HG03196 (cell line): Measurements from ENCODE around the gene ZMYND11.
"Not testable (repeated sequence)": the region's sequence is repeated elsewhere in the genome, so short reads cannot be mapped to it uniquely, and the experiment has no call there.

Experiments used
- ATAC-seq: cut with Tn5 transposase; IDR thresholded peaks from one replicate; pipeline ENCODE4 v1.9.1; 2021; ENCODE audit not compliant: unreplicated experiment

The ZMYND11 gene

DNA sequence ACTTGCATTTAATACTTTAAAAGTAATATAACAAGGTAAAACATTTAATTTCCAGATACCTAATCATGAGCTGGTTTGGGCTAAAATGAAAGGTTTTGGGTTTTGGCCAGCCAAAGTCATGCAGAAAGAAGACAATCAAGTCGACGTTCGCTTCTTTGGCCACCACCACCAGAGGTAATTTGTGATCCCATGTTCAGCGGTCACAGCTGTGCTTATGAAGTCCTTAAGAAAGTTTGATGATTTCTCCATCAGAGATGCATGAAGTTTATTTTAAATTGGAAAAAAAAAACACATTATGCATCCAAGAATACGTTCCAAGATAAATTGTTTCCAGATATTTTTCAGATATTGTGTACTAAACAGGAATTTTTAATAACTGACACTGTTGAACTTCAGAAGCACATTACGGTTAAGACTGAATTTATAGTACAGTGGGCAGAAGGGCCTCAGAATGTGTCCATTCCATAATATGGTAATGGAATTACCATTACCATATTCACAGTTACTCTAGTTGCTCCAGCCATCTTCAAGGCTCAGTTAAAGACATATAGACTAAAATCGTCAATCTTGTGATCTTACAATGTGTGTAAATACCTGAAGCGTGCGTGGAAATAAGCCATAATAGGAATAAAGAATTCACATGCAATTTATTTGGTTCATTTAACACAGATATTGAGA is 106.8 kb downstream of the ZMYND11 start:
- no peak for ATAC-seq

- no peak for ATAC-seq
Measured at GRCh38 chr10:244227-244626, 109.0 kb downstream of the ZMYND11 start.

DNA sequence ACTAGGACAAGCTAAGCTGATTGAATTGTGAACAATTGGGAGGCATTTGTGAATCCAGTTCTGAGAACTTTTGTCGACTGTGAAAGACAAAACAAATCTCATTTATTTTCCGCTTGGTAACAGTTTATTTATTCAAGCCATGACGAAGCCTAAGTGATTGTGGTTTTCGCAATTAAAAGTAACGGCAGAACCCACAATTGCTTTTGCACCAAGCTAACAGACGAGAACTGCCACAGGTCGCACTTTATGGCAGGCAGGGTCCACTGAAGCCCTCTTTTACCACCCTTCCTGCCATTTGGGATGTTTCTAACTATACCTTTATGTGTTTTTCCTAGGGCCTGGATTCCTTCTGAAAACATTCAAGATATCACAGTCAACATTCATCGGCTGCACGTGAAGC is 111.2 kb downstream of the ZMYND11 start:
- ATAC-seq = no peak

- ATAC-seq = no peak
Measured at GRCh38 chr10:247480-247879, 112.2 kb downstream of the ZMYND11 start.

DNA sequence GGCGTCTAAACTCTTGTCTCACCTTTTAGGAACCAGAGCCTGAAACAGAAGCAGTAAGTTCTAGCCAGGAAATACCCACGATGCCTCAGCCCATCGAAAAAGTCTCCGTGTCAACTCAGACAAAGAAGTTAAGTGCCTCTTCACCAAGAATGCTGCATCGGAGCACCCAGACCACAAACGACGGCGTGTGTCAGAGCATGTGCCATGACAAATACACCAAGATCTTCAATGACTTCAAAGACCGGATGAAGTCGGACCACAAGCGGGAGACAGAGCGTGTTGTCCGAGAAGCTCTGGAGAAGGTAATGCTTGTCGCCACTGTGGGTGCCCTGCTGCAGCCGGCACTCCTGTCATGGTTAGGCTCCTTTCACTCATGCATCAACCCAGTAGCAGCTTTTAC is 113.1 kb downstream of the ZMYND11 start:
- ATAC-seq = no peak

DNA sequence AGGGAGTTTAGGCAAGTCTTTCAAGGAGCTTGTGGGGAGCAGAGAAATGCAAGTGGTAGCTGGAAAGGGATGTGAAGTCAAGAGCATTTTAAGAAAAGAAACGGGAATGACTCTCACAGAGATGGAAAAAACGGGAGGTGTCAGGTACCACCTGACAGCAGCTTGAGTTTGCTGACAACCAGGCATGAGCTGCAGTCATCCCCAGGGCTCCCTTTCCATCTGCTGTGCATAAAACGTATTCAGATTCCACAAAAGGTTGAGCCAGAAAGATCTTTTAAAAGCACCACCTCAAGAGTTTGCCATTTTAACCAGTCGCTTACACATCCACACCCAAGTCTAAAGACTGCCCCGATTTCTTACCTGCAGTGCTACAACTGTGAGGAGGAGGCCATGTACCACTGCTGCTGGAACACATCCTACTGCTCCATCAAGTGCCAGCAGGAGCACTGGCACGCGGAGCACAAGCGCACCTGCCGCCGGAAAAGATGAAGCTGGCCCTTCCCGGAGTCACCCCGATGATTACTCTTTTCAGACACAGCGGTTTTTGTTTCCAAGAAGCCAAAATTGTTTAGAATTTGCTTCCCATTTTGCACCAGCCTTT is 116.8 kb downstream of the ZMYND11 start:
- ATAC-seq = no peak

DNA sequence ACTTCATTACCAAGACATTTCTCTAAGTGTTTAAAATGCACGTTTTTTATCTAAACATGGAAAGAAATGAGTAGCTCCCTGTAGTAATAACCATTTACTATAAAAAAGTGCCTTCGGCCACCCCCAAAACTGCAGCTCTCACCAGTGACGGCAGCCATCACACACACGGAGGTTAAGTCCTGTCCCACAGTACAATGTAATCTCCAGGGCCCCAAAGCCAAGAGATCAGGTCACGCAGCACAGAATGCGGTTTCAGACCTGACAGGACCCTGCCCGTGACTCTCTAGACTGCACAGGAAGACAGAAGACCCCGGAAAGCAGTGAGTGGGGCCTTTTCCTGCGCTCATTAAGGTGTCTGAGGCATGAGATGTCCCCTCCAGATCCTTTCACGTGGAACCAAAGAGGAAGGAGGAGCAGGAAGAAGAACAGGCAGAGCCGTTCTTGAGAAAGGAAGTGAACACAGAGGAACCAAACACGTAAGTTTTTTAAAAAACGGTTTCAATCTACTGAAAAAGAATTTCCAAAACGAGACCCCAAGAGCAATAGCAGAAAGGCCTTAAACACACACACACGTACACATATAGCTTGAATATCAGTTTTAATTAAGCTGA is 125.7 kb downstream of the ZMYND11 start:
- ATAC-seq = no peak

DNA sequence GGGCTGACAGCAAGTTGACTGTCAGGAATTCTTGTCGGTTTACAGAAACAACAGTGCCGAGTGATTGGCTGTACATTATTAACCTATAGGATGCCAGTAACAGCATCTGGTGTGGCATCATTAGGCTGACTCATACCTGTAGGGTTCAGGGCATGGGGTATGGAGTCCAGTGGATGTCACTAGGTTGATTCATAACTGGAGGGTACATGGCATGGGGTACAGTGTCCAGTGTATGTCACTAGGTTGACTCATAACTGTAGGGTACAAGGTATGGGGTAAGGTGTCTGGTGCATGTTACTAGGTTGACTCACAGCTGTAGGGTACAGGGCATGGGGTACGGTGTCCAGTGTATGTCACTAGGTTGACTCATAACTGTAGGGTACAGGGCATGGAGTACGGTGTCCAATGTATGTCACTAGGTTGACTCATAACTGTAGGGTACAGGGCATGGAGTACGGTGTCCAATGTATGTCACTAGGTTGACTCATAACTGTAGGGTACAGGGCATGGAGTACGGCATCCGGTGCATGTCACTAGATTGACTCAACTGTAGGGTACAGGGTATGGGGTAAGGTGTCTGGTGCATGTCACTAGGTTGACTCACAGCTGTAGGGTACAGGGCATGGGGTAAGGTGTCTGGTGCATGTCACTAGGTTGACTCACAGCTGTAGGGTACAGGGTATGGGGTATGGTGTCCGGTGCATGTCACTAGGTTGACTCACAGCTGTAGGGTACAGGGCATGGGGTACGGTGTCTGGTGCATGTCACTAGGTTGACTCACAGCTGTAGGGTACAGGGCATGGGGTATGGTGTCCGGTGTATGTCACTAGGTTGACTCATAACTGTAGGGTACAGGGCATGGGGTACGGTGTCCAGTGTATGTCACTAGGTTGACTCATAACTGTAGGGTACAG is 129.2 kb downstream of the ZMYND11 start:
- ATAC-seq = not testable (repeated sequence)

- not testable (repeated sequence) for ATAC-seq
Measured at GRCh38 chr10:265074-265440, 129.8 kb downstream of the ZMYND11 start.

DNA sequence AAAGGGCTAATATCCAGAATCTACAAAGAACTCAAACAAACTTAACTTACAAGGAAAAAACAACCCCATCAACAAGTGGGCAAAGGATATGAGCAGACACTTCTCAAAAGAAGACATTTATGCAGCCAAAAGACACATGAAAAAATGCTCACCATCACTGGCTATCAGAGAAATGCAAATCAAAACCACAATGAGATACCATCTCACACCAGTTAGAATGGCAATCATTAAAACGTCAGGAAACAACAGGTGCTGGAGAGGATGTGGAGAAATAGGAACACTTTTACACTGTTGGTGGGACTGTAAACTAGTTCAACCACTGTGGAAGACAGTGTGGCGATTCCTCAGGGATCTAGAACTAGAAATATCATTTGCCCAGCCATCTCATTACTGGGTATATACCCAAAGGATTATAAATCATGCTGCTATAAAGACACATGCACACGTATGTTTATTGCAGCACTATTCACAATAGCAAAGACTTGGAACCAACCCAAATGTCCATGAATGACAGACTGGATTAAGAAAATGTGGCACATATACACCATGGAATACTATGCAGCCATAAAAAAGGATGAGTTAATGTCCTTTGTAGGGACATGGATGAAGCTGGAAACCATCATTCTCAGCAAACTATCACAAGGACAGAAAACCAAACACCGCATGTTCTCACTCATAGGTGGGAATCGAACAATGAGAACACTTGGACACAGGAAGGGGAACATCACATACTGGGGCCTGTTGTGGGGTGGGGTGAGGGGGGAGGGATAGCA is 130.7 kb downstream of the ZMYND11 start:
- ATAC-seq = not testable (repeated sequence)

DNA sequence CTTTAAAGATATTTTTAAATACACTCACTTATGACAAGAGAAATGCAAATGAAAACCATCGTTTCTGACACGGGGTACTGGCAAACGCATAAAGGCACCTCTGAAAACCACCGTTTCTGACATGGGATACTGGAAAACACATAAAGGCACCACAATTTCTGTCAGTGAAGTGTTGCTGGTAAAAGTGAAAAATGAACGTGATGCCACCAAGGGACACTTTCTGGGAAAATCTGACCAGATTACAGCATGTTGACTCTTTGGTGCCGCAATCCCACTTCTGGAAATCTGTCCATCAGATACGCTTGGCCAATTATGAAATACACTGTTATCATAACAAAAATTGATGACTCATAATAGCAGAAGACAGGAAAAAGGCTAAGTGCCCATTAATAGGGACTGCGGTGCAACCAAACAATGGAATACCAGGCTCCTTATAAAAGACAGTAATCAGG is 131.7 kb downstream of the ZMYND11 start:
- ATAC-seq = no peak

DNA sequence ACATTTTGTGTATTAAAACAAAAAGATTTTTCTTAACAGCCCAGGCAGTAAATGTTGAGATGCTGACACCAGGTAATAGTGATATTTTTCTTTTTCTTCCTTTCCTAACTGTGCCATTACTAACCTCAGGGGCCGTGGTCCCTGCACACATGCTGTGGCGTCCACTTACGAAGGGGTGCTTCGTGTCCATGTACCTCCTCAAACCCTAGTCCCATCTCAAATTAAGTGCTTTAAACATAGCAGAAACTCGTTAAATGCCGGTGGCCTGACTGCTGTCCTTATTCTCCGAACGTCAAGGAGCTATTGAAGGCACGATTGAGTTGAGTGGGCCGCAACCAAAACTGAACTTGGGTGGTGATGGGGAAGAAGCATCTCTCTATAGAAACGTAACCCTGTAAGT is 132.4 kb downstream of the ZMYND11 start:
- no peak for ATAC-seq

- no peak for ATAC-seq
Measured at GRCh38 chr10:269440-270074, 134.3 kb downstream of the ZMYND11 start.

- ATAC-seq = no peak
Measured at GRCh38 chr10:271201-271600, 135.9 kb downstream of the ZMYND11 start.

DNA sequence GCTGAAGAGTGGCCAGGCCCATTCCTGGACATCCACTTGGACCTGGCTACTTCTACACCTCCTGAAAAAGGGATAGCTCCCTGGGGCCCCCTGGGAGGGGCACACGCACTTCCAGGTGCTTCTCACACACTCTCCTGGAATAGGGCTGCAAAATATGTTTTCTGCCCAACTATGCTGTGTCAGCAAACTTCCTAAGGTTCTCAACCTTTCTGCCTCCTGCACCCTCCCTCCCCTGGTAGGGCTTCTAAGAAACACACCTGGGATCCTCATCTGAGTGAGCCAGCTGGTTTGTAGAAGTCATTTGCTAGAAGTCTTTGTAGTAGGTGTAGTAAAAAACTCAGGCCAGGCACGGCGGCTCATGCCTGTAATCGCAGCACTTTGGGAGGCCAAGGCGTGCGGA is 136.5 kb downstream of the ZMYND11 start:
- no peak for ATAC-seq

DNA sequence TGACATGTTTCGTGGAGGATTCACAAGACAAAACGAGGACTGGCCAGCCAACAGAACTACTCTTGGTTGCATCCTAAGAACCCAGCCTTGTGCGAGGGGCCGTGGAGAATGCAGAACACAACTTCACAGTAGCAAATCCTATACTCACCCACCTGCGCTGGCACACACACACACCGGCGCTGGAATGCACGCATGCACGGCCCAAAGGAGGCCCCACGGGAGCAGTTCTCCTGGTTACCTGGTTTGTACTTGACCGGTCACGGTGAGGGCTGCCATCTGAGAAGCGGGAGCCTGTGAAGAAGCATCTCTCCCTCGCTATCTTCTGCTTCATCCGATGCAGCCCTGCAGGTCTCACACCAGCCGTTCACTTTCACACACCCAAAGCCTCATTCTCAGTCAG is 137.8 kb downstream of the ZMYND11 start:
- no peak for ATAC-seq

GRCh38 chr10:274866-275265 is 139.6 kb downstream of the ZMYND11 start:
- ATAC-seq = no peak

- ATAC-seq = no peak
Measured at GRCh38 chr10:275680-276079, 140.4 kb downstream of the ZMYND11 start.

GRCh38 chr10:277963-278362 is 142.7 kb downstream of the ZMYND11 start:
- no peak for ATAC-seq

DNA sequence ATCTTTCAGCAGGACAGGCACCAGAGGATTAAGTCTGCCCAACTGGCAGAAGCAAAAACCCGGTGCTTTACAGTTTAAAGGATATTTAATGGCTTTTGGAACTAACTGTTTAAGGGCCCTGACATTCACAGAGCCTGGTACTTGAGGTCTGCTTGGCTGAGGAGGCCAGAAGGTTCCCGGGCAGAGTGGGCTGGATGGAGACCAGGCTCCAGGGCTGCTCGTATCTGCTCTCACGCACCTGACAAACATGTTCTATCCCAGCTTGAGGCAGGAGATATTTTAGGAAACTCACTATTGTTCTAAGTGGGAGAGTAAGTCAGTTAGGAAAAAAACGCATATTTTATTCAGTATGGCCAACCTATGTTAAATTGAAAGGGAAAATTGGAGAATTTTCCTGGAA is 143.5 kb downstream of the ZMYND11 start:
- ATAC-seq = no peak
